Transverse colon (tissue), 4 donors: ENCODE measurements around the gene RASGRP2. TPM values are rescaled to one million over a fixed set of nuclear protein-coding genes. Genes with fewer than 3 reads are reported as not detected.
A peak's percentile ranks its signal among the peaks of the same experiment; 100 is the strongest.

Experiments
- DNase-seq: peaks from one replicate; pipeline ENCODE4 v3.0.0-alpha.2; 2019
- H3K27ac ChIP-seq, 4 donors: fragments of 200-600 bp; sonication (generic); 2 replicates each; pipeline ENCODE4 v1.5.1; 2016 to 2018; ENCODE audit warnings: inconsistent platforms in 4 of 4
- H3K27me3 ChIP-seq: fragments of 200-600 bp; sonication (generic); 2 replicates; pipeline ENCODE4 v1.5.1; 2017; ENCODE audit warnings: inconsistent platforms
- H3K36me3 ChIP-seq, 4 donors: fragments of 200-600 bp; sonication (generic); 2 replicates each; pipeline ENCODE4 v1.5.1; 2017 to 2019; ENCODE audit warnings: inconsistent platforms in 4 of 4
- H3K4me1 ChIP-seq, 4 donors: fragments of 200-600 bp; sonication (generic); 2 replicates each; pipeline ENCODE4 v1.5.1; 2017 to 2020; ENCODE audit warnings: inconsistent platforms in 4 of 4
- H3K4me3 ChIP-seq, 4 donors: fragments of 200-600 bp; sonication (generic); 1 replicate in 1 of 4; 2 replicates in 3 of 4; pipeline versions ENCODE4 v1.5.1 to v1.6.1; 2017 to 2019; ENCODE audit warnings: inconsistent platforms in 4 of 4
- H3K9me3 ChIP-seq, 2 donors: fragments of 200-600 bp; sonication (generic); 2 replicates each; pipeline ENCODE4 v1.5.1; 2017 to 2019; ENCODE audit warnings: inconsistent platforms in 2 of 2
- CTCF ChIP-seq, 5 experiments: fragments of 200-600 bp in 3 of 5; fragments of 450-650 bp in 2 of 5; sonication (generic) in 3 of 5; IDR thresholded peaks; 1 replicate in 2 of 5; 2 replicates in 3 of 5; pipeline ENCODE4 v1.5.1; 2016 to 2017; ENCODE audit warnings: antibody characterized with exemption in 5 of 5, inconsistent platforms in 3 of 5, mild to moderate bottlenecking in 2 of 5, moderate library complexity in 1 of 5
- EP300 ChIP-seq: sonication (generic); formaldehyde crosslinking; IDR thresholded peaks from one replicate; pipeline ENCODE4 v1.6.1; 2017; ENCODE audit warnings: antibody characterized with exemption, low read depth
- POLR2A ChIP-seq: fragments of 450-650 bp; IDR thresholded peaks from one replicate; pipeline ENCODE4 v1.6.1; 2016; ENCODE audit warnings: antibody characterized with exemption, mild to moderate bottlenecking, moderate library complexity
- POLR2AphosphoS5 ChIP-seq, 3 donors: sonication (generic); formaldehyde crosslinking; IDR thresholded peaks; one replicate each; pipeline ENCODE4 v1.6.1; 2016; ENCODE audit warnings: antibody characterized with exemption in 3 of 3
- WGBS, 2 donors: methylation state at CpG; one replicate each; pipeline ENCODE4 v1.1.5; 2018; ENCODE audit warnings: low coverage in 1 of 2; 5-methylcytosine and 5-hydroxymethylcytosine counted together
- in situ Hi-C, 4 donors: fragments of 200-750 bp; cut with MboI; loops; one replicate each; pipeline versions ENCODE4 v1.15.0 to v1.15.1; 2017; ENCODE audit warnings: low sequenced_read_pairs in 3 of 4, low pct_ligation_motif_present in 1 of 4, low pct_unique_long_range_greater_than_20kb in 1 of 4
- intact Hi-C: fragments of 100-400 bp; cut with DNase I; formaldehyde crosslinking; loops from one replicate; pipeline ENCODE4 v1.15.1; 2023; ENCODE audit warnings: low total_unique reads
- total RNA-seq, 4 donors: library from RNA; depleted of rRNA; stranded (reverse); fragments of >200 nt; gene quantifications; one replicate each; pipeline ENCODE4 v1.1.0, GENCODE V29; 2016

Gene RASGRP2
- total RNA-seq, 4 donors from 2014 or later = 12.1 to 24.3 (median 17.3) TPM

- Histone ChIP-seq H3K4me1 (peaks cover 0 to 13% (median 4%) of the 10 kb centered on the region in 4 donors), H3K4me3 (no peak overlapping the region), H3K9me3 (no peaks in the 10 kb centered on the region), H3K36me3 (no peaks in the 10 kb centered on the region), H3K27ac (no peak overlapping the region), H3K27me3 (peaks cover 90% of the 10 kb centered on the region)
- DNase-seq = no peak
- intact Hi-C loops = no loop called here
- TF ChIP-seq EP300 = no peak
- TF ChIP-seq POLR2AphosphoS5 (IDR thresholded peaks at IDR 0.05) = no peak
- TF ChIP-seq CTCF (IDR thresholded peaks at IDR 0.05) = no peak
- no peak for TF ChIP-seq POLR2A
- 40 to 47% methylated on average over 2 to 5 of the region's 5 CpGs for WGBS, 2 donors
- in situ Hi-C loops = no loop called here
Observed at GRCh38 chr11:64715110-64715509, 28.8 kb downstream of the RASGRP2 start.

GRCh38 chr11:64714666-64715065 lies 29.3 kb downstream of the RASGRP2 start:
- in situ Hi-C loops = no loop called here
- H3K4me1 ChIP-seq = peaks cover 0 to 13% (median 4%) of the 10 kb centered on the region in 4 donors
- DNase-seq = no peak
- TF ChIP-seq POLR2A = no peak
- TF ChIP-seq CTCF (IDR thresholded peaks at IDR 0.05) = no peak
- TF ChIP-seq EP300 = no peak
- TF ChIP-seq POLR2AphosphoS5 (IDR thresholded peaks at IDR 0.05) = no peak
- H3K27me3 ChIP-seq = peaks cover 94% of the 10 kb centered on the region
- H3K4me3 ChIP-seq = no peak overlapping the region
- no peaks in the 10 kb centered on the region for H3K36me3 ChIP-seq
- intact Hi-C loops = loop anchor here (5.0 kb wide), 1 partner anchor 1493 kb away; no protein-coding TSS in a partner anchor
- WGBS, 2 donors = 28% methylated on average over 5 of the region's 5 CpGs; no CpG with 5 or more reads in 1 of the 2 donors
- no peaks in the 10 kb centered on the region for H3K9me3 ChIP-seq
- H3K27ac ChIP-seq = no peak overlapping the region

- H3K4me3 ChIP-seq = peak overlapping the region in 1 of 4 donors; percentile 3
- H3K4me1 ChIP-seq = peaks cover 0 to 13% (median 4%) of the 10 kb centered on the region in 4 donors
- intact Hi-C loops (loop anchor here (5.0 kb wide), 1 partner anchor 1493 kb away; no protein-coding TSS in a partner anchor), in situ Hi-C loops (no loop called here)
- WGBS, 2 donors = 8% methylated on average over 32 of the region's 39 CpGs; no CpG with 5 or more reads in 1 of the 2 donors
- H3K27ac ChIP-seq = no peak overlapping the region
- TF ChIP-seq EP300 = no peak
- no peak for TF ChIP-seq POLR2A
- TF ChIP-seq CTCF (IDR thresholded peaks at IDR 0.05) = no peak
- DNase-seq = no peak
- H3K36me3 ChIP-seq = no peaks in the 10 kb centered on the region
- peaks cover 100% of the 10 kb centered on the region for H3K27me3 ChIP-seq
- H3K9me3 ChIP-seq = no peaks in the 10 kb centered on the region
Observed at GRCh38 chr11:64713781-64714363, 30.1 kb downstream of the RASGRP2 start.

GRCh38 chr11:64713016-64713707 lies 30.8 kb downstream of the RASGRP2 start:
- Histone ChIP-seq H3K4me1 (peaks cover 0 to 13% (median 4%) of the 10 kb centered on the region in 4 donors), H3K27me3 (peaks cover 100% of the 10 kb centered on the region), H3K4me3 (peak overlapping the region in 2 of 4 donors; percentile 1 to 3), H3K27ac (no peak overlapping the region), H3K9me3 (no peaks in the 10 kb centered on the region), H3K36me3 (no peaks in the 10 kb centered on the region)
- TF ChIP-seq CTCF (IDR thresholded peaks at IDR 0.05) (no peak), POLR2A (no peak), POLR2AphosphoS5 (IDR thresholded peaks at IDR 0.05) (no peak), EP300 (no peak)
- in situ Hi-C loops (no loop called here), intact Hi-C loops (loop anchor here (5.0 kb wide), 1 partner anchor 1494 kb away; no protein-coding TSS in a partner anchor)
- peak; percentile 26 for DNase-seq
- 9% methylated on average over 43 of the region's 111 CpGs; no CpG with 5 or more reads in 1 of the 2 donors for WGBS, 2 donors
